Lung (tissue), 12 donors: ENCODE data around the gene SLF2. TPM values are rescaled to one million over a fixed set of nuclear protein-coding genes. Genes with fewer than 3 reads are reported as not detected.

Experiments used
- ATAC-seq: fragments of 200-7000 bp; cut with Tn5 transposase; one replicate; pipeline ENCODE4 v1.9.1; 2020; ENCODE audit warnings: moderate number of reproducible peaks; ENCODE audit not compliant: insufficient read depth, low FRiP score
- DNase-seq, 3 donors: peaks; one replicate each; pipeline ENCODE4 v3.0.0-alpha.2; 2013 to 2017
- H3K27ac ChIP-seq, 2 donors: one replicate each; pipeline ENCODE4 v1.5.1; 2013; ENCODE audit warnings: mild to moderate bottlenecking in 2 of 2, moderate library complexity in 2 of 2, control low read depth in 1 of 2, inconsistent platforms in 1 of 2, low read depth in 1 of 2, low read length in 1 of 2
- H3K27me3 ChIP-seq, 3 donors: one replicate each; pipeline ENCODE4 v1.5.1; 2013; ENCODE audit warnings: low read length in 2 of 3; ENCODE audit not compliant: control insufficient read depth in 3 of 3, insufficient read depth in 3 of 3
- H3K36me3 ChIP-seq, 4 donors: one replicate each; pipeline ENCODE4 v1.5.1; 2013; ENCODE audit warnings: low read length in 4 of 4, mild to moderate bottlenecking in 1 of 4, moderate library complexity in 1 of 4; ENCODE audit not compliant: control insufficient read depth in 4 of 4, insufficient read depth in 4 of 4
- H3K4me1 ChIP-seq, 5 donors: one replicate each; pipeline ENCODE4 v1.5.1; 2013; ENCODE audit warnings: low read length in 5 of 5, mild to moderate bottlenecking in 2 of 5, moderate library complexity in 1 of 5; ENCODE audit not compliant: control insufficient read depth in 5 of 5, insufficient read depth in 5 of 5
- H3K4me3 ChIP-seq: one replicate; pipeline ENCODE4 v1.5.1; 2013; ENCODE audit warnings: mild to moderate bottlenecking, control low read depth, moderate library complexity
- H3K9ac ChIP-seq, 2 donors: one replicate each; pipeline ENCODE4 v1.5.1; 2013; ENCODE audit warnings: low read length in 2 of 2, control low read depth in 1 of 2; ENCODE audit not compliant: insufficient read depth in 1 of 2
- H3K9me3 ChIP-seq, 4 donors: one replicate each; pipeline ENCODE4 v1.5.1; 2013; ENCODE audit warnings: low read length in 3 of 4, mild to moderate bottlenecking in 1 of 4, moderate library complexity in 1 of 4; ENCODE audit not compliant: control insufficient read depth in 4 of 4, insufficient read depth in 3 of 4
- WGBS, 2 donors: extraction: QIAGEN DNeasy Blood & Tissue Kit; methylation state at CpG; one replicate each; pipeline ENCODE4 v1.1.7; 2013; 5-methylcytosine and 5-hydroxymethylcytosine counted together
- polyA plus RNA-seq, 2 donors: library from polyadenylated mRNA; stranded (reverse); fragments of 200-250 nt; gene quantifications; one replicate each; pipeline ENCODE4 v1.2.1, GENCODE V29; 2013
- total RNA-seq, 2 donors: library from RNA; depleted of rRNA in 1 of 2; stranded (reverse); fragments of >200 nt in 1 of 2; gene quantifications; one replicate each; pipeline ENCODE4 v1.2.1, GENCODE V29; 2014 to 2021
- TF ChIP-seq, protein P1 (sequence below): IDR thresholded peaks from 2 replicates; pipeline ENCODE4 v1.5.1; 2012; ENCODE audit warnings: mild to moderate bottlenecking; ENCODE audit errors: control extremely low read depth, extremely low read depth
- donor health status: control.
- donor health status: control.
- donor health status: Bipolar disorder and iron deficiency.
- donor health status: healthy.
- donor health status: DM: yes; HTN: yes; CAD: no.

Gene SLF2
- total and polyA plus RNA-seq, 4 donors, result 7.1 to 60.0 (median 21.8) TPM

DNA sequence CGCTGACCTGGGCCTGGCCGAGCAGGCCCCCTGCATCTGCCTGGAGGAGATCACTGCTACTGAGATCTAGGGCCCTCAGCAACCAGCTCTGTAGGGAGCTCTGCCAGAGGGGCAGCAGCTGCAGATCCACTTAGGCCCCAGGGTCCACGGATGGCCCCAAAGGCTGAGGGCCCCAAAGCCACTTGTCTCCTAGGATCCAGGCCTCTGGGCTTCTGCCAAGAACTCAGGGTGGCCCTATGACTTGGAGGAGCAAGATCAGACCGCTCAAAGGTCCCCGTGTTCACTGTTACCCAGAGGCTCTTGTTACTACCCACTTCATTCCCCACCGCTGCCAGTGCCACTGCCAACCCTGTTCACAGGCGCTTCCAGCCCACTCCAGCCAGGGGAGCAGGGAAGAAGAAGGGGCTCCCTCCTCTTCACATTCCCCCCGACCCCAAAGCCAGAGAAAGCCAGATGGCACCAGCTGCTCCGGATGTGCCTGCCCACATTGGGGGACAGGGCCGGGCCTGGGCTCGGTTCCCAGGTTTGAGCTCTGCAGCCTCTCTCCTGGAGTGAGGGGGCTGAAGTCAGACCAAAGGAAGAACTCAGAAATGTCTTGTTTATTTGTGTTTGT is 94.4 kb downstream of the SLF2 start:
- Histone ChIP-seq H3K4me3 (no peak overlapping the region), H3K27ac (peak overlapping the region in 1 of 2 donors; percentile 35), H3K4me1 (peaks cover 0 to 37% (median 13%) of the 10 kb centered on the region in 5 donors), H3K36me3 (peaks cover 0 to 37% (median 31%) of the 10 kb centered on the region in 4 donors), H3K9me3 (no peaks in the 10 kb centered on the region), H3K9ac (peak overlapping the region in 1 of 2 donors; percentile 13), H3K27me3 (no peaks in the 10 kb centered on the region)
- DNase-seq (peak; percentile 89 to 91 (median 91)), ATAC-seq (no peak)
- 62 to 68% methylated on average over 11 of the region's 11 CpGs for WGBS, 2 donors
- TF ChIP-seq, protein P1, sequence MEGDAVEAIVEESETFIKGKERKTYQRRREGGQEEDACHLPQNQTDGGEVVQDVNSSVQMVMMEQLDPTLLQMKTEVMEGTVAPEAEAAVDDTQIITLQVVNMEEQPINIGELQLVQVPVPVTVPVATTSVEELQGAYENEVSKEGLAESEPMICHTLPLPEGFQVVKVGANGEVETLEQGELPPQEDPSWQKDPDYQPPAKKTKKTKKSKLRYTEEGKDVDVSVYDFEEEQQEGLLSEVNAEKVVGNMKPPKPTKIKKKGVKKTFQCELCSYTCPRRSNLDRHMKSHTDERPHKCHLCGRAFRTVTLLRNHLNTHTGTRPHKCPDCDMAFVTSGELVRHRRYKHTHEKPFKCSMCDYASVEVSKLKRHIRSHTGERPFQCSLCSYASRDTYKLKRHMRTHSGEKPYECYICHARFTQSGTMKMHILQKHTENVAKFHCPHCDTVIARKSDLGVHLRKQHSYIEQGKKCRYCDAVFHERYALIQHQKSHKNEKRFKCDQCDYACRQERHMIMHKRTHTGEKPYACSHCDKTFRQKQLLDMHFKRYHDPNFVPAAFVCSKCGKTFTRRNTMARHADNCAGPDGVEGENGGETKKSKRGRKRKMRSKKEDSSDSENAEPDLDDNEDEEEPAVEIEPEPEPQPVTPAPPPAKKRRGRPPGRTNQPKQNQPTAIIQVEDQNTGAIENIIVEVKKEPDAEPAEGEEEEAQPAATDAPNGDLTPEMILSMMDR, result no peak

GRCh38 chr10:101007915-101008822 is 95.4 kb downstream of the SLF2 start:
- 73 to 81% methylated on average over 12 to 13 of the region's 13 CpGs for WGBS, 2 donors
- no peak for ATAC-seq

DNA sequence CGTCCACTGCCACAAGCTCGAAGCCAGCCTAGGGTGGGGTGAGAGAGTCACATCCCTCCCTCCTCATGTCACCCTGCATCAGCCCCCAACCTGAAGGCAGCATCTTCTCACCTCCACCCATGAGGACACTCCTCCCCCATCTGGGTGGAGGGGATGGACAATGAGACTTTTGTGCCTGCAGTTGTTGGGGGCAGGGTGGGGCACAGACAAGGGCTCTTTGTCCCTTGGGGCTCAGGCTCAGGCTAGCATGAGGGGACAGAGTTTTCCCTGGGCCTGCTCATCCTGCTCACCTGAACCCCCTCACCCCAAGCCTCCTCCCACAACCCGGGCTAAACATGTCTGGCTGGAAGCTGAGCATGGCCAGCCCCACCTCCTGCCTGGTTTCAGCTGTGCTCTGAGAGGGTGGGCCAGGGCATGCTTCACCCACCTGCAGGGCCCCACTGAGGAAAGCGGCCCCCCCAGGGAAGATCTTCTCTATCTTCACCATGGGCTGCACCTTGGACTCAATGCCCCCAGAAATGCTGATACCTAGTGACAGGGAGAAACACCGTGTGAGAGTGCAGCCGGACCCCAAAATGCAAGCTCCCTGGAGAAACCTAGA is 96.2 kb downstream of the SLF2 start:
- H3K27ac ChIP-seq, result no peak overlapping the region

More at GRCh38 chr10:101007915-101008822, 95.4 kb downstream of the SLF2 start:
- Histone ChIP-seq H3K36me3 (peaks cover 0 to 29% (median 27%) of the 10 kb centered on the region in 4 donors), H3K9me3 (no peaks in the 10 kb centered on the region), H3K4me3 (no peak overlapping the region), H3K4me1 (peaks cover 0 to 39% (median 13%) of the 10 kb centered on the region in 5 donors), H3K27ac (peak overlapping the region in 1 of 2 donors; percentile 64), H3K9ac (peak overlapping the region in 1 of 2 donors; percentile 1), H3K27me3 (no peaks in the 10 kb centered on the region)
- TF ChIP-seq, protein P1, result no peak
- no peak for DNase-seq

More for the DNA sequence above, 96.2 kb downstream of the SLF2 start:
- Histone ChIP-seq H3K36me3 (peaks cover 0 to 21% (median 20%) of the 10 kb centered on the region in 4 donors), H3K9me3 (no peaks in the 10 kb centered on the region), H3K27me3 (no peaks in the 10 kb centered on the region), H3K4me1 (peaks cover 0 to 39% (median 13%) of the 10 kb centered on the region in 5 donors), H3K4me3 (no peak overlapping the region), H3K9ac (no peak overlapping the region)
- TF ChIP-seq, protein P1, result no peak
- DNase-seq, result no peak
- ATAC-seq, result no peak
- 79 to 98% methylated on average over 6 of the region's 6 CpGs for WGBS, 2 donors
